Prostate gland (tissue), 2 donors: ENCODE measurements around the gene BLOC1S1. TPM values are rescaled to one million over a fixed set of nuclear protein-coding genes. Genes with fewer than 3 reads are reported as not detected.

Experiments used
- DNase-seq: peaks from one replicate; pipeline ENCODE4 v3.0.0-alpha.2; 2019; ENCODE audit warnings: low spot score
- H3K27ac ChIP-seq, 2 donors: fragments of 200-600 bp; sonication (generic); 2 replicates each; pipeline ENCODE4 v1.5.1; 2017 to 2019
- H3K27me3 ChIP-seq: fragments of 200-600 bp; sonication (generic); replicated peaks from 2 replicates; pipeline ENCODE4 v1.5.1; 2019; ENCODE audit not compliant: insufficient read depth
- H3K36me3 ChIP-seq, 2 donors: fragments of 200-600 bp; sonication (generic); 1 replicate in 1 of 2; 2 replicates in 1 of 2; pipeline versions ENCODE4 v1.5.1 to v1.8.1; 2017 to 2019
- H3K4me1 ChIP-seq: fragments of 200-600 bp; sonication (generic); replicated peaks from 2 replicates; pipeline ENCODE4 v1.5.1; 2019
- H3K4me3 ChIP-seq, 2 donors: fragments of 200-600 bp; sonication (generic); 2 replicates each; pipeline ENCODE4 v1.5.1; 2017 to 2019
- H3K9me3 ChIP-seq: fragments of 200-600 bp; sonication (generic); 2 replicates; pipeline ENCODE4 v1.5.1; 2017
- CTCF ChIP-seq, 4 experiments: fragments of 200-600 bp in 2 of 4; fragments of 450-650 bp in 2 of 4; sonication (generic) in 2 of 4; IDR thresholded peaks; 1 replicate in 3 of 4; 2 replicates in 1 of 4; pipeline ENCODE4 v1.5.1; 2016 to 2019; ENCODE audit warnings: antibody characterized with exemption in 4 of 4, mild to moderate bottlenecking in 2 of 4, moderate library complexity in 2 of 4
- POLR2A ChIP-seq: fragments of 450-650 bp; IDR thresholded peaks from one replicate; pipeline ENCODE4 v1.6.1; 2016; ENCODE audit warnings: antibody characterized with exemption, mild to moderate bottlenecking
- POLR2AphosphoS5 ChIP-seq: sonication (generic); formaldehyde crosslinking; IDR thresholded peaks from one replicate; pipeline ENCODE4 v1.6.1; 2017; ENCODE audit warnings: antibody characterized with exemption
- WGBS: methylation state at CpG from one replicate; pipeline ENCODE4 v1.1.5; 2018; 5-methylcytosine and 5-hydroxymethylcytosine counted together
- intact Hi-C: fragments of 100-400 bp; cut with DNase I; formaldehyde crosslinking; loops from one replicate; pipeline ENCODE4 v1.14.2; 2022
- total RNA-seq, 2 donors: library from RNA; depleted of rRNA; stranded (reverse); fragments of >200 nt; gene quantifications; one replicate each; pipeline ENCODE4 v1.1.0, GENCODE V29; 2016

BLOC1S1 gene
- total RNA-seq, 2 donors from 2014 or later = 151 to 240 TPM

GRCh38 chr12:55693323-55694187 is 22.3 kb upstream of the BLOC1S1 start:
- Histone ChIP-seq H3K4me1 (no peaks in the 10 kb centered on the region), H3K9me3 (no peaks in the 10 kb centered on the region), H3K36me3 (no peaks in the 10 kb centered on the region), H3K4me3 (no peak overlapping the region), H3K27me3 (no peaks in the 10 kb centered on the region), H3K27ac (no peak overlapping the region)
- 95% methylated on average over 7 of the region's 7 CpGs for WGBS
- no peak for DNase-seq
- intact Hi-C loops = no loop called here
- no peak for TF ChIP-seq POLR2A
- TF ChIP-seq POLR2AphosphoS5 = no peak
- no peak for TF ChIP-seq CTCF (IDR thresholded peaks at IDR 0.05)

- no peaks in the 10 kb centered on the region for H3K36me3 ChIP-seq
- H3K27me3 ChIP-seq = no peaks in the 10 kb centered on the region
- DNase-seq = no peak
- H3K27ac ChIP-seq = no peak overlapping the region
- no peak for TF ChIP-seq POLR2A
- TF ChIP-seq POLR2AphosphoS5 = no peak
- TF ChIP-seq CTCF (IDR thresholded peaks at IDR 0.05) = no peak
- H3K4me1 ChIP-seq = no peaks in the 10 kb centered on the region
- no peak overlapping the region for H3K4me3 ChIP-seq
- intact Hi-C loops = no loop called here
- 96% methylated on average over 7 of the region's 7 CpGs for whole genome bisulfite sequencing
- H3K9me3 ChIP-seq = no peaks in the 10 kb centered on the region
Measured at GRCh38 chr12:55694188-55694515, 21.7 kb upstream of the BLOC1S1 start.

GRCh38 chr12:55694651-55695050 is 21.2 kb upstream of the BLOC1S1 start:
- H3K36me3 ChIP-seq = no peaks in the 10 kb centered on the region
- H3K27ac ChIP-seq = no peak overlapping the region
- no peak for DNase-seq
- H3K9me3 ChIP-seq = no peaks in the 10 kb centered on the region
- 100% methylated on average over 2 of the region's 4 CpGs for WGBS
- TF ChIP-seq POLR2AphosphoS5 (no peak), CTCF (IDR thresholded peaks at IDR 0.05) (no peak), POLR2A (no peak)
- intact Hi-C loops = no loop called here
- H3K4me1 ChIP-seq = no peaks in the 10 kb centered on the region
- no peaks in the 10 kb centered on the region for H3K27me3 ChIP-seq
- no peak overlapping the region for H3K4me3 ChIP-seq

GRCh38 chr12:55695349-55695748 is 20.5 kb upstream of the BLOC1S1 start:
- 81% methylated on average over 7 of the region's 7 CpGs for WGBS
- intact Hi-C loops = no loop called here
- no peak for DNase-seq

More at GRCh38 chr12:55695349-55695748, 20.5 kb upstream of the BLOC1S1 start:
- no peak overlapping the region for H3K4me3 ChIP-seq
- H3K27ac ChIP-seq = no peak overlapping the region
- H3K36me3 ChIP-seq = no peaks in the 10 kb centered on the region
- no peak for TF ChIP-seq CTCF (IDR thresholded peaks at IDR 0.05)
- no peak for TF ChIP-seq POLR2A
- TF ChIP-seq POLR2AphosphoS5 = no peak
- H3K27me3 ChIP-seq = no peaks in the 10 kb centered on the region
- no peaks in the 10 kb centered on the region for H3K4me1 ChIP-seq
- H3K9me3 ChIP-seq = no peaks in the 10 kb centered on the region
